ENCODE results near the gene FKBP8.

FKBP8 gene

DNA sequence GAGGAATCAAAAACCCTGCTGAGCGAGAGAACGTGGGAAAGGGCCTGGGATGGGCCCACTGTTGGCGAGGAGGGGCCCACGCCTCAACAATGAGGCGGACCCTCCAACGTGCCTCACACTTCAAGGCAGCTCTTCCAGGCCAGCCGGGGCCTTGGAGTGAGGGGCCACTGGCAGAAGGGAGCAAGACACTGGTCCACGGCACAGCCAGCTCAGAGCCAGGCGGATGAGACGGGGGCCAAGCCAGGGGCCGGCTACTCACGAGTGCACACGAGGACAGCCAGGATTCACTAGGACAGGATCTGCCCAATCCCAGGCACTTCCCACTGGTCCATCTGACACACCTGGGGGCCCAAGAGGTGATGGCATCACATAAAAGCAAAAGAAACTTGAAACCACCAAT is 42.0 kb downstream of the FKBP8 start:
- DNase-seq: no peak

GRCh38 chr19:18500799-18501198 is 42.6 kb downstream of the FKBP8 start:
- no peak for DNase-seq

DNA sequence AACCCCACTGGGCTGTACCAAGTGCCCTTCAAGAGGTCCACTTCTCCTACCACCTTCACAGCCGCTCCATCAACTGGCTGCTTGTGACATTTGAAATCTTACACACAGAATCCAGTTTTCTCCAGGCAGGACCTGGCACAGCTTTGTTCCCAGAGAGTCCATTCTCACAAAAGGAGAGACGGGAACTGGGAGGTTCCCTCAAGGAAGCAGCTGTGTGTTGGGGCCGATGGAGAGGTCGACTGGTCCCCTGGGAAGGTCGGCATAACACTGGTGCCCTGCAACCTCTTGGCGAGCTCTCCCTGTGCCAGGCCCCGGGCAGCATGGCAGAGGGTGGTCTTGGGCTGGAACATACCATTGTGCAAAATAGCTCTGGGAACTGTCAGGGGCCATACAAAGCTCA is 43.0 kb downstream of the FKBP8 start:
- DNase-seq: no peak

- no peak for DNase-seq
These were observed 44.2 kb downstream of the FKBP8 start for GRCh38 chr19:18499055-18499775.

GRCh38 chr19:18496980-18497256 is 46.5 kb downstream of the FKBP8 start:
- DNase-seq: no peak

DNA sequence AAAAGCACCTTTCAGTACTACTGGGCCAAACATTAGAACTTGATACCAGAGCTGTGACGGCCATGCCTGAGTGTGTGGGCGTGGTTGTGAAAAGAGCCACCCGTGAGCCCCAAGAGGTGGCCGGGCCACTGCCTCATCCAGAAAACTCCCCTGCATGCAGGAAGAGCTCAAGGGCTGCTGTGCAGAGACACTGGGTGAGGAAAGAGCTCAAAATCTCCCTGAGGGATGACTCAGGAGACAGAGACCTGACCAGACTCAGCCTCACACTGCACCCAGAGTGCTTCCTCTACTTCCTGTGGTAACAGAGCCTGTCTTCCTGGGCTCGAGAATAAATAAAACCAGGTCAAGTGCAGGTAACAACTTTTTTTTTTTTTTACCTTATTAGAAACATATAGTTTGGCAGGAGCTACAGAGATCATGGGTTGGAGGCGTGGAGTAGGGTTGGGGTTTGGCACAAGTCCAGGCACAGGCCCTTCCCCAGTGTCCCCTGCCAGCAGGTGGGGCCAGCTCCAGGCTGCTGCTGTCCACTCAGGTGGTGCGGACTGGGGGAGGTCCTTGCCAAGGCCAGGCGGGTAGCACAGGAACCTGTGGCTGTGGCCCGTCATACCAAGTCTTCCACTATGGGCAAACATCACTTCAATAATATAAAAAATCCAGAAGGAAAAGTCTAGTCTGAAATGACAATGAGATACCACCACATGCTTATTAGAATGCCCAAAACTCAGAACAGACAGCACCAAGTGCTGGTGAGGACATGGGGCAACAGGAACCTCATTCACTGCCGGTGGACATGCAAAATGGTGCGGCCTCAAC is 47.0 kb downstream of the FKBP8 start:
- peak; percentile 88 for DNase-seq

DNA sequence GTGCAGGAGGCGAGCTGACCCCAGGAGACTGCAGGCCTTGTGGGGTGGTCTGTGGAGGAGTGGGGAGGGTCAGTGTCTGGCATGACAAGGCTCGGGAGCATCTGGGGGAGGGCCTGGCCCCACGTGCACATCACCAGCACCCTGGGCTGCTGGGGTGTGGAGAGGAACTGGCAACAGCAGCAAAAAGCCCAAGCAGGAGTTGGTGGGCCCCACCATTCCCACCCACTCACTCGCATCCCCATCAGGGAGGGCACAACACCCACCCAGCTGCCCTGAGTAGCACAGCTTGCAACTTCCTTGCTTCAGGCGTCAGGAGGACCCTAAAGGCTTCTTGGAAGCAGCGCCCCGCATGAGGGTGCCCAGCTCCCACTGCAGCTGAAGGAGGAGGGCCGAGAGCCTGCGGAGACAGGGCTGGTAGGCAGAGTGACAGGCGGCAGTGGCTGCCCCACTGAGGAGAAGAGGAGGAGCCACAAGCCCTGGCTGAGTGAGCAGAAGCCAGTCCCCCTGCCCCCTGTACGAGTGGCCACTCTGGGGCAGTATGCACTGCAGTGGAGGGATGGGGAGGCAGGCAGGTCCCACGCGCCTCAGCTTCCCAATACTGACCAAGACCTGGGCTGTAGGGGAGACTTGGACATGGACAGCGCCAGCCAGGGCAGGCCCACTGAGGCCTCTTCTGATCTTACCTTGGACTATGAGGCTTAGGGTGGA is 48.0 kb downstream of the FKBP8 start:
- DNase-seq: no peak

DNA sequence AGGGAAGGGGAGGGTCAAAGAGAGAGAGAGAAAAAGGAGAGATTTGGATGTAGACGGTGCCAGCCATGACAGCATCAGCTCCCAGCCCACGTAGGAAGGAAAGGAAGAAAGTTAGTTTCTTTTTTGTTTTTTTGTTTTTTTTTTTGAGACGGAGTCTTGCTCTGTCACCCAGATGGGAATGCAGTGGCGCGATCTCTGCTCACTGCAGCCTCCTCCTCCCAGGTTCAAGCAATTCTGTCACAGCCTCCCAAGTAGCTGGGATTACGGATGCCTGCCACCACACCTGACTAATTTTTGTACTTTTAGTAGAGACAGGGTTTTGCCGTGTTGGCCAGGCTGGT is 49.1 kb downstream of the FKBP8 start:
- peak; percentile 42 for DNase-seq

GRCh38 chr19:18493440-18494266 is 49.7 kb downstream of the FKBP8 start:
- DNase-seq: no peak

DNA sequence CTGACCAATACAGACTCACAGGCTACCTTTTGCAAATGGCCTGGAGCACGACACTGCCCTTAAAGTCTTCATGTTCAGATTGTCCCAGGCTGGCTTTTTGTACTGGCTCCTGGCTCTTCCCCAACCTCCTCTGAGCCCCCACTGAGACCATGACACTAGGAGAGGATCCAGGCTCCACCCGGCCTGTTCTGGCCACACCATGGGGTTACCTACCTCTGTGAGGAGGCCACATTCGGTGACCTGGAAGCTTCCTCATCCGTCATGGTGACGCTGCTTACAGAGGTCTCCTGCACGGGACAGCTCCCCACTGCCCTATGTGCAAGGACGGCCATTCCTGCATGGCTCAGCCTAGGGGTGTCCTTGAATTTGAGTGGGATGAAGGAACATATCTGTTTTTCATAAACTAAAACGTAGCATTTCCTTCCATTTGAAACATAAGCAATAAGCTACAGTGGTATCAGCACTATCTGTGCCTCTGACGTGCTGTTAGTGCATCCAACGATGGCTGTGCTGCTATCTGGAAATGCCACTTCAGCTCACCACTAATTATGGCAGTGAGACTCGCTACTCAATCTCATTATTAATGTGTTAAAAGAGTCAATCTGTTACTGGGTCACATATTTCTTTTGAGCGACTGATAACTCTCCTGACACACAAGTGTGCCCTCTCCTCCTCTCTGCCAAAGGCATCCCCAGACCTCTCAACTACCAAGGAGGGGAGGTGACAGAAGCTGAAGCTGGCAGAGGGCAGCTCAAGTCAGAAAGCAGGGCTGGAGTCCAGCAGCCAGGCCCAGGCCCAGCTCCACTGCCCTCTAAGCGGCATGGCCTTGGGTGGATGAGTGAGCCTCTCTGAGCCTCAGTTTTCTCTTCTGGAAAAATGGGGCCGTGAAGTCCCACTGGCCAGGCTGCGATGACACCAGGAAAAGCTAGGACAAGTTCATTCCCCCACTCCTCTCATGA is 51.1 kb downstream of the FKBP8 start:
- no peak for DNase-seq

DNA sequence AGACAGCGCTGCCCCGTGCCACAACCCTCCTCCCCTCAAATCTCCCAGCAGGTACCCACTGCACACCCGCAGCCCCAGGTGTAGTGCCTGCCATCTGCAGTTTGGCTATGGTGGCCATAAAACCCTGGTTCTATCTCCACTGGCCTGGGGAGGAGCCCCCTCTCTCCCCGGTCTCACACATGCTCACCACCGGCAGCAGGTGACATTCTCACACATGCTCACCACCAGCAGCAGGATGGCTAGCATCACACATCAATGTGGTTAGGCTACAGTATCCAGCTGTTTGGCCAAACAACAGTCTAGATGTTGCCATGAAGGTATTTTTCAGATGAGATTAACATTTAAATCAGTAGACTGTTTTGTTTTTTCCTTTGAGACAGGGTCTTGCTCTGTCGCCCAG is 52.6 kb downstream of the FKBP8 start:
- no peak for DNase-seq

DNA sequence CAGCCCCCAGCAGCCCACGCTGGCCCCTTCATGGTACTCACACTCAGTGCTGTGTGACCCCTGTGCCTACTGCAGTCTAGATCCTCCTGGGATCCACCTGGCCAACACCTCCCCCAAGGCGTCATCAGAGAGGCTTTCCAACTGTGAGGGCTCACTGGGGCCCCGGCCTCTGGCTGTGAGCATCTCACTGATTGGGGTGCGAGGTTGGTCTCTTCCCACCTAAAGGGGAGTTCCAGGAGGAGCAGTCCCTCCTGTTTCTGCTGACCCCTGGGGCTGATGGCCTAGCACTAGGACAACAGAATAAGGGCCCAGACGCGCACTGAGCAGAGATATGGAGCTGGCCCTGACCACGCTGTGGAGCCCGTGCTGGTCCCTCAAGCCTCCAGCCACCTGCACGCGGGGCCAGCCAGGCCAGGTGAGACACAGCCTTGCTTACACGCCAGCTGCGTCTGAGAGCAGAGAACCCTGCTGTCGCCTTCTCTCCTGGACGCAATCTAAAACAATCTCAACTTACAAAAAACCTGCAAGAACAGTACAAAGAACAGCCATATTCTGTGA is 53.7 kb downstream of the FKBP8 start:
- DNase-seq: no peak

DNA sequence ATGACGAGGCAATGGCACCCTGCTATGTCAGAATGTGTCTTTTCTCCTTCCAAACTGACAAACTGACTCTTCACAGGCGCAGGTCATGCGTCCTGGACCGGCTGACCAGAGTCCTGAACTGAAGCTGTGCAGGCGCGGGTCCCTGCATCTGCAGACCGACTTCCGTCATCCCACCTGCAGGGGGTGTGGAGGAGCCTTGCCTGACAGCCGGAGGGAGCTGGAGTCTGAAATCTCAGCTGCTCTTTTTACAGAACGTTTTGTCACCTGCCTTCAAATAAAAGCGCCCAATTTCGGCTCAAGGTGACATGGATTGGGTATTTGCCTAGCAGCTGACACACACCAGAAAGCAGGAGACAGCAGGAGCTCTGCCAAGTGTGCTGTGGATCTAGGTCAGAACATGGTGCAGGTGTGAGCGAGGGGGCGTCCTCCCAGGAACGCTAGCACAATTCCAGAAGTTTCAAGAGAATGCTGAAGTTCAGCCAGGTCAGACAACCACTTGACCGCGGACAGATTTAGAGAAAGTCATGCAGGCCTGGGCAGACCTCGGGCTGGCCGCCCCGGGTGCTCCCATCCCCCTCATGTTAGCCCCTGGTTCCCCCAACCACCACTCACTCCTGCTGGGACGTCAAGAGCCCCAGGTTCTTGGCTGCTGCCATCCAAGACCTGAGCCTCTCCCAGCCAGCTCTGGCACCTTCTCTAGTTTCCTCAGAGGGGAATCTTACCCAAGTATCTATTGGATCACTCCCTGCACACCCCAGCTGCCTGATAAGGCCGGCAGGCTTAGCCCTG is 54.3 kb downstream of the FKBP8 start:
- DNase-seq: no peak

GRCh38 chr19:18488403-18488723 is 55.0 kb downstream of the FKBP8 start:
- DNase-seq: no peak

DNA sequence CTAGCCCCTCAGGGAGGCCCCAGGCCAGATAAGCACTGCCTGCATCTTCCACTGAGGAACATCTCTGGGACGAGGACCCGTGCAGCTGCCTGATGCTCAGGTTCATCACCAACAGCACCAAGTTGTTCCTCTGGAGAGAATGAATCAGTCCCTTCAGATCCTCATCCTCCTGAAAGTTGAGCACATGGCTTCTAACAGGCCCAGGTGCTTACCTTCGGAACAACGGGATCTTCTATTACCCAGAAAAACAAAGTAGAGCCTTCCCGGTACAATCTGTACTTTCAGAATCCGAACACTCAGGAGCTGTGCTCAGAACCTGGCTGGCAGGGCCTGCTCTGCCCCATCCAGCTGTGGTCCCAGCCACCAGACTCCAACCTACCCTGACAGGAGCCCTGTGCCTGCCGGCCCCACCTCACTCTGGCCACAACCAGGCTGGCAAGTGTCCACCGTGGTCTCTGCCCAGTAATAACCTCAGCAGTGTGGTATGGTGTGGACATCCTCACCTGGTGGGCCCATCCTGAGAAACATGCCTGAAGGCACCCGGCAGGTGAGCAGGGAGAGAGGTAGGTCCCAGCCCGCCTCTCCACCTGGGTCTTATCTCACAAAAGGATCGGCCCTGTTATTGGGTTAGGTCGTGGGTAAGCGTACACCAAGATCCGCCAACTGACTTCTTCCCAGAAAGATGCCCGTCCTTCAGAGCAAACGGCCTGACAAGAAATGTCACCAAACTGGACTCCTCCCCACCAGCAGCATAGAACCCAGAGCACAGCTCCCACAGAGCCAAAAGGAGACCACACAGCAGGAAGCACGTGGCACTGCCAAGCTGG is 55.6 kb downstream of the FKBP8 start:
- no peak for DNase-seq

DNA sequence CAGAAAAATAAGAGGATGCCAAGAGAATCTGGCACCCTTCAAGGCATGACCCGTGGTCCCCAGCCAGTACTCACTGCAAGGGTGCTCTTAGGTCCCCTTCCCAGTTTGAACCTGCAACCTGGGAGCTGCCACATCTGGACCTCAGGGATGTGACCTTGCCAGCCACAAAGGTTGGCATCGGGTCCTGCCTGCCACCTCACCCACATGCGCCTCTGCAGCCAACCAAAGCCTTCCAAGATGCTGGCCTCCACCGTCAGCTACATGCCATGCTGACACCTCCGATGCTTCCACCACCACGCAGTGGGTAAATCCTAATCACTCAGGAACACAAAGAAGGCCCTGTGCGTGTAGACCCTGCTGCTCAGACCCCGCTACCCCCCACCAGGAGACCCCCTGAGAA is 56.6 kb downstream of the FKBP8 start:
- DNase-seq: no peak

GRCh38 chr19:18484992-18485391 is 58.4 kb downstream of the FKBP8 start:
- DNase-seq: no peak

GRCh38 chr19:18483119-18483890 is 60.1 kb downstream of the FKBP8 start:
- no peak for DNase-seq
